PC-3 (cell line): ENCODE measurements around the gene CLSTN1.

Experiments
- EZH2 ChIP-seq: fragments of 300-600 bp; sonication (generic); IDR thresholded peaks from one replicate; pipeline ENCODE4 v1.6.1; 2017; ENCODE audit warnings: antibody characterized with exemption, mild to moderate bottlenecking, low read length; ENCODE audit not compliant: unreplicated experiment
- EZH2phosphoT487 ChIP-seq: fragments of 300-600 bp; sonication (generic); IDR thresholded peaks from 2 replicates; pipeline ENCODE4 v1.6.1; 2018; ENCODE audit warnings: mild to moderate bottlenecking, antibody characterized with exemption, low read length, borderline replicate concordance
- TF ChIP-seq, protein P1 (sequence below): fragments of 300-600 bp; sonication (generic); conservative IDR thresholded peaks from 2 replicates; pipeline ENCODE4 v1.5.1; 2017; ENCODE audit warnings: antibody characterized with exemption, low read depth, mild to moderate bottlenecking, low read length

DNA sequence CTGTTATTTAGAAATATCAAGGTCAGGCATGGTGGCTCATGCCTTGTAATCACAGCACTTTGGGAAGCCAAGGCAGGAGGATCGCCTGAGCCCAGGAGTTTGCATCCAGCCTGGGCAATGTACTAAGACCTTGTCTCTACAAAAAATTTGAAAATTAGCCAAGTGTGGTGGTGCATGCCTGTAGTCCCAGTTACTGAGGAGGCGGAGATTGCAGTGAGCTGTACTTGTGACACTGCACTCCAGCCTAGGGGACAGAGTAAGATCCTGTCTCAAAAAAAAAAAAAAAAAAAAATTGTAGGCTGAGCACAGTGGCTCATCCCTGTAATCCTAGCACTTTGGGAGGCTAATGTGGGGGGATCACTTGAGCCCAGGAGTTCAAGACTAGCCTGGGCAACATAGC, 127.0 kb downstream of the CLSTN1 start:
- TF ChIP-seq, protein P1, sequence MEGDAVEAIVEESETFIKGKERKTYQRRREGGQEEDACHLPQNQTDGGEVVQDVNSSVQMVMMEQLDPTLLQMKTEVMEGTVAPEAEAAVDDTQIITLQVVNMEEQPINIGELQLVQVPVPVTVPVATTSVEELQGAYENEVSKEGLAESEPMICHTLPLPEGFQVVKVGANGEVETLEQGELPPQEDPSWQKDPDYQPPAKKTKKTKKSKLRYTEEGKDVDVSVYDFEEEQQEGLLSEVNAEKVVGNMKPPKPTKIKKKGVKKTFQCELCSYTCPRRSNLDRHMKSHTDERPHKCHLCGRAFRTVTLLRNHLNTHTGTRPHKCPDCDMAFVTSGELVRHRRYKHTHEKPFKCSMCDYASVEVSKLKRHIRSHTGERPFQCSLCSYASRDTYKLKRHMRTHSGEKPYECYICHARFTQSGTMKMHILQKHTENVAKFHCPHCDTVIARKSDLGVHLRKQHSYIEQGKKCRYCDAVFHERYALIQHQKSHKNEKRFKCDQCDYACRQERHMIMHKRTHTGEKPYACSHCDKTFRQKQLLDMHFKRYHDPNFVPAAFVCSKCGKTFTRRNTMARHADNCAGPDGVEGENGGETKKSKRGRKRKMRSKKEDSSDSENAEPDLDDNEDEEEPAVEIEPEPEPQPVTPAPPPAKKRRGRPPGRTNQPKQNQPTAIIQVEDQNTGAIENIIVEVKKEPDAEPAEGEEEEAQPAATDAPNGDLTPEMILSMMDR: no peak
- TF ChIP-seq EZH2phosphoT487 (no peak), EZH2 (no peak)
